K562 (cell line): ENCODE measurements around the gene ETV2. TPM values are rescaled to one million over a fixed set of nuclear protein-coding genes. Genes with fewer than 3 reads are reported as not detected.

Experiments
- ARID3B ChIP-seq: fragments of 250-450 bp; sonication (Bioruptor Pico); IDR thresholded peaks from 2 replicates; pipeline ENCODE4 v1.4.0; 2020; ENCODE audit warnings: borderline replicate concordance
- BRCA1 ChIP-seq, 2 experiments: fragments of 450-650 bp in 1 of 2; sonication (generic) in 1 of 2; formaldehyde crosslinking in 1 of 2; IDR thresholded peaks; 2 replicates each; pipeline versions ENCODE4 v1.5.0 to v1.6.1; 2017 to 2020; ENCODE audit warnings: mild to moderate bottlenecking in 1 of 2, missing genetic modification reagents in 1 of 2
- DACH1 ChIP-seq: fragments of 450-650 bp; IDR thresholded peaks from 2 replicates; pipeline ENCODE4 v1.6.1; 2018; ENCODE audit not compliant: partially characterized antibody
- E2F3 ChIP-seq: fragments of 250-450 bp; sonication (Bioruptor Pico); IDR thresholded peaks from 2 replicates; pipeline ENCODE4 v1.4.0; 2020; ENCODE audit warnings: mild to moderate bottlenecking
- ELK3 ChIP-seq: fragments of 450-650 bp; formaldehyde crosslinking; IDR thresholded peaks from 2 replicates; pipeline ENCODE4 v1.4.0; 2020; ENCODE audit warnings: mild to moderate bottlenecking
- FIP1L1 ChIP-seq: fragments of 200-400 bp; formaldehyde crosslinking; IDR thresholded peaks from 2 replicates; pipeline ENCODE4 v1.6.1; 2018; ENCODE audit warnings: mild to moderate bottlenecking, low read depth, low read length; ENCODE audit not compliant: poor library complexity, severe bottlenecking
- FOSL1 ChIP-seq: fragments of 200-800 bp; sonication (Bioruptor generic); conservative IDR thresholded peaks from 2 replicates; pipeline ENCODE4 v1.6.1; 2016; ENCODE audit warnings: missing genetic modification characterization, missing compliant biosample characterization
- GTF2E2 ChIP-seq: fragments of 200-800 bp; sonication (Bioruptor generic); IDR thresholded peaks from 2 replicates; pipeline ENCODE4 v1.6.1; 2016; ENCODE audit warnings: missing genetic modification characterization, missing compliant biosample characterization
- HMG20B ChIP-seq: fragments of 250-450 bp; sonication (Bioruptor Pico); IDR thresholded peaks from 2 replicates; pipeline ENCODE4 v1.5.0; 2021; ENCODE audit warnings: mild to moderate bottlenecking
- HNRNPL ChIP-seq: fragments of 200-400 bp; formaldehyde crosslinking; IDR thresholded peaks from 2 replicates; pipeline ENCODE4 v1.6.1; 2017; ENCODE audit warnings: low read depth, mild to moderate bottlenecking, low read length
- HSF4 ChIP-seq: fragments of 250-450 bp; sonication (Bioruptor Pico); IDR thresholded peaks from 2 replicates; pipeline ENCODE4 v2.1.2; 2022; ENCODE audit warnings: mild to moderate bottlenecking, moderate library complexity, borderline replicate concordance
- JUND ChIP-seq, 2 experiments: IDR thresholded peaks; 2 replicates in 1 of 2; 3 replicates in 1 of 2; pipeline ENCODE4 v1.6.1; 2011; ENCODE audit warnings: borderline replicate concordance in 2 of 2, low read depth in 2 of 2, low read length in 2 of 2, improper control_type of control experiment in 1 of 2, missing biosample characterization in 1 of 2, missing genetic modification characterization in 1 of 2, missing genetic modification reagents in 1 of 2
- KHSRP ChIP-seq: fragments of 450-650 bp; IDR thresholded peaks from 2 replicates; pipeline ENCODE4 v1.6.1; 2017
- KLF13 ChIP-seq: fragments of 450-650 bp; IDR thresholded peaks from 2 replicates; pipeline ENCODE4 v1.6.1; 2016; ENCODE audit warnings: missing genetic modification characterization, low read depth, mild to moderate bottlenecking, missing compliant biosample characterization, moderate library complexity, borderline replicate concordance
- PHF21A ChIP-seq: fragments of 450-650 bp; IDR thresholded peaks from 2 replicates; pipeline ENCODE4 v1.6.1; 2017; ENCODE audit warnings: low read depth, borderline replicate concordance
- SLC30A9 ChIP-seq: fragments of 250-450 bp; sonication (Bioruptor Pico); IDR thresholded peaks from 2 replicates; pipeline ENCODE4 v1.8.0; 2022; ENCODE audit warnings: mild to moderate bottlenecking, moderate library complexity
- SRSF1 ChIP-seq: fragments of 200-400 bp; formaldehyde crosslinking; IDR thresholded peaks from 2 replicates; pipeline ENCODE4 v1.6.1; 2017; ENCODE audit warnings: mild to moderate bottlenecking, low read depth, low read length, moderate library complexity
- TCF15 ChIP-seq: fragments of 250-450 bp; sonication (Bioruptor Pico); IDR thresholded peaks from 2 replicates; pipeline ENCODE4 v1.8.0; 2022; ENCODE audit warnings: moderate library complexity, mild to moderate bottlenecking, inconsistent platforms
- ZBTB2 ChIP-seq: fragments of 450-650 bp; IDR thresholded peaks from 2 replicates; pipeline ENCODE4 v1.6.1; 2016; ENCODE audit warnings: antibody characterized with exemption
- ZNF277 ChIP-seq: fragments of 250-450 bp; sonication (Bioruptor Pico); IDR thresholded peaks from 2 replicates; pipeline ENCODE4 v1.8.0; 2022; ENCODE audit warnings: inconsistent platforms, mild to moderate bottlenecking, moderate library complexity, borderline replicate concordance
- ZNF584 ChIP-seq: fragments of 200-800 bp; sonication (Bioruptor generic); IDR thresholded peaks from 2 replicates; pipeline ENCODE4 v1.6.1; 2016; ENCODE audit warnings: low read depth, mild to moderate bottlenecking, missing genetic modification characterization, missing compliant biosample characterization
- polyA plus RNA-seq, 8 experiments: library from polyadenylated mRNA; depleted of rRNA in 4 of 8; stranded (reverse) in 5 of 8; unstranded in 3 of 8; fragments of >200 nt; fragmentation: Nextera tagmentation in 2 of 8; fragmentation: Illumina TruSeq in 1 of 8; extraction: Ambion mirVana in 2 of 8; extraction: Trizol in 1 of 8; gene quantifications; 2 replicates each; pipeline versions ENCODE4 v1.2.1 to v1.2.3, GENCODE V29; 2011 to 2014; ENCODE audit warnings: inconsistent platforms in 1 of 8, missing spikeins in 1 of 8
- total RNA-seq, 7 experiments: library from RNA; depleted of rRNA in 6 of 7; stranded (reverse); fragments of >200 nt in 6 of 7; fragmentation: Illumina TruSeq in 2 of 7; extraction: Trizol in 2 of 7; gene quantifications; 2 replicates each; pipeline versions ENCODE4 v1.2.1 to v1.2.3, GENCODE V29; 2011 to 2021; ENCODE audit warnings: low replicate concordance in 1 of 7

The ETV2 gene
- total and polyA plus RNA-seq, 9 of the 15 experiments (the other 6 are each of a cell fraction or from before 2014, with no cell fraction given), result 0.11 to 3.7 (median 0.55) TPM

- TF ChIP-seq TCF15, result no peak
- peak; percentile 66 for TF ChIP-seq FIP1L1
- no peak for TF ChIP-seq HMG20B (CRISPR knock-in tag)
- TF ChIP-seq FOSL1 (tag), result peak; percentile 59
- TF ChIP-seq BRCA1 (IDR thresholded peaks at IDR 0.05), result no peak
- TF ChIP-seq BRCA1 (CRISPR knock-in tag; IDR thresholded peaks at IDR 0.05), result 0 out of 2 replicates have a peak, but pooled peaks have one; percentile 33
- TF ChIP-seq ZNF584 (CRISPR knock-in tag), result no peak
- peak; percentile 30; the same call in 1 of the 2 replicates for TF ChIP-seq HNRNPL
- no peak for TF ChIP-seq DACH1
- TF ChIP-seq SRSF1, result no peak
- no peak for TF ChIP-seq ELK3 (CRISPR knock-in tag)
- no peak for TF ChIP-seq HSF4 (CRISPR knock-in tag)
- no peak for TF ChIP-seq GTF2E2
- TF ChIP-seq PHF21A, result no peak
- TF ChIP-seq E2F3 (CRISPR knock-in tag), result peak; percentile 97
- no peak for TF ChIP-seq ZNF277 (CRISPR knock-in tag)
- TF ChIP-seq SLC30A9 (CRISPR knock-in tag), result no peak
- peak; percentile 89; the same call in 1 of the 2 replicates for TF ChIP-seq ARID3B (CRISPR knock-in tag)
- peak; percentile 64; the same call in 1 of the 2 replicates for TF ChIP-seq KLF13 (tag)
- TF ChIP-seq ZBTB2, result no peak
- TF ChIP-seq KHSRP, result peak; percentile 100
- TF ChIP-seq JUND (IDR thresholded peaks at IDR 0.05; ENCODE audit: borderline replicate concordance, low read depth, low read length), result peak; percentile 99
- peak; percentile 94; the same call in 2 of the 3 replicates for TF ChIP-seq JUND (tag; IDR thresholded peaks at IDR 0.05; ENCODE audit: borderline replicate concordance, low read depth, low read length)
Measured at GRCh38 chr19:35612559-35613321, 28.8 kb upstream of the ETV2 start, which contains the start of gene HAUS5 (continued).
